ENCODE data around the gene SIVA1.
"Not testable (repeated sequence)": the region's sequence is repeated elsewhere in the genome, so short reads cannot be mapped to it uniquely, and the experiment has no call there.

SIVA1 gene

DNA sequence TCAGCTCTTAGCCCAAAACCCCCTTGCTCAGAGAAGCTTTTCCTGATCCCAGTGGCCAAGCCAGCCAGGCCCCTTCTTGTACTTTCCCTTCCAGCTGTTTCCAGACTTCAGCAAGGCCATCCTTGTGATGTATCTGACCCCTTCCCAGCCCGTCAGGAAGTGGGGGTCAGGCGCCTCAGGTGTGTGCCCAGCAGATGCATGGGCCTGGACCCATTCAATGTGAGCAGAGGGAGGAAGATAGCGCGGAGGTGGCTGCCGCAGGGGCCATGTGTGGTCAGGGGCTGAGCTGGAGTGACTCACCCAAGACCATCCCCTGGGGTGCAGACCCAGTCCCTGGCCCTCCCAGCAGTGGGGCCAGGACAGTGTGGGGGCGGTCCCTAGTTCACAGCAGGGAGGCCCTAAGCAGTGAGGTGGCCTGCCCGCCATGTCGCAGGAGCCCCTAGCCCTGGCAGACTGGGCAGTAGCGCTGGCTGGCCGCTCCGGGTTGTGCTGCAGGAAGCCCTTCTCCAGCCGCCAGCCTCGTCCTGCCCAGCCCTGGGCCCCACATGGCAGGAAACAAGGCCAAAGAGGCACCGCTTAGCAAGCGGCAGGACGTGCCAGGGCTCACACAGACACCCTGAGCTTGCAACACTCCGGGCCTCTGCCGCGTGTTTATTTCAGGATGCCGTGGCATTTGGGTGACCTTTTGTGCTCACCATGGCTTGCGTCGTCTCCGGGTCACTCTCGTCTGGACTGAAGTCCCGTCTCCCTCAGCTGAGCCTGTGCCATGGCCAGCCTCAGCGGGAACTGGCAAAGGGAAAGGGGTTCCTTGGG lies 16.9 kb upstream of the SIVA1 start:
- DNase-seq = no peak

DNA sequence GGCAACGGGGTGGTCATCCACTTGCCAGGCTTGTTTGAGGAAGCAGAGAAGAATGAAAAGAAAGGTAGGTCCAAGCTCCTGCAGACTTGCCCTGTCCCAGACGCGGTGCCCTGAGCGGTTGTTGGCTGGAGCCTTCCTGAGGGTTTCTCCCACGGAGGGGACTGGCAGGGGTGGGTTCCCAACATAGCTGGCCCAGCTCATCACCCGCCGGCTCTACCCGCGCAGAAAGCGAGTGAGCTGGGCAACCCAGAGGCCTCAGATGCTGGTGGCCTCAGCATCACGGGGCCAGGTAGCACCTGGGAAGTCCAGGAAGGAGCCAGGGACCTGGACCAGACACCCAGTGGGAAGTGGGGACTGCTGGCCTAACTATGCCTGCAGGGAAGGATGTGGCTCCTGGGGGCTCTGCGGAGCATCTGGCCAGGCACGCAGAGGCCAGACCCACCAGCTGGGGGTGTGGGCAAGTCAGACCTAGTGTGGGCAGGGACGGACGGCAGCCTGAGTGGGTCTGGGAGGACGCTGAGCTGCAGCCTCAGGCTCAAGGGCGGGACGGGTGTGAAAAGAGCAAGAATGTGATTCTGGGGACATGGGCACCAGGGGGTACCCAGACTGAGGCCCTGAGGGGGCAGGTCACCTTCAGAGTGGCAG lies 14.4 kb upstream of the SIVA1 start:
- DNase-seq = no peak

DNA sequence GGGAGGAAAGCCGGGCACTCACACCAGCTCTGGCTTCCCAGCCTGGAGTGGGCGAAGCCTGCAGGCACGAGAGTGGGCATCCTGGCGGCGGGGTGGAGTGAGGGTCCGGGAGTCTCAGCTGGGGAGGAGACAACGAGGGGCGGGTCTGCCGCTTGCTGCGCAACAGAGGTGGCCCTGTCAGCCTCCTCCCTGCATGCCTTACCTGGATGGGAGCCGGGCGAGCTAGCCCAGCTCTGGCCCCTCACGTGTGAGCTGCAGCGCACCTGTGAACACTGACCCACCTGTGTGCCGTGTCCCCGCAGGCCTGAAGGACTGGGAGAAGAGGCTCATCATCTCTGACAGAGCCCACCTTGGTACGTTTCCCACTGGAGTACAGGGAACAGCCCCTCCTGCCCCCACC lies 13.9 kb upstream of the SIVA1 start:
- DNase-seq = no peak

DNA sequence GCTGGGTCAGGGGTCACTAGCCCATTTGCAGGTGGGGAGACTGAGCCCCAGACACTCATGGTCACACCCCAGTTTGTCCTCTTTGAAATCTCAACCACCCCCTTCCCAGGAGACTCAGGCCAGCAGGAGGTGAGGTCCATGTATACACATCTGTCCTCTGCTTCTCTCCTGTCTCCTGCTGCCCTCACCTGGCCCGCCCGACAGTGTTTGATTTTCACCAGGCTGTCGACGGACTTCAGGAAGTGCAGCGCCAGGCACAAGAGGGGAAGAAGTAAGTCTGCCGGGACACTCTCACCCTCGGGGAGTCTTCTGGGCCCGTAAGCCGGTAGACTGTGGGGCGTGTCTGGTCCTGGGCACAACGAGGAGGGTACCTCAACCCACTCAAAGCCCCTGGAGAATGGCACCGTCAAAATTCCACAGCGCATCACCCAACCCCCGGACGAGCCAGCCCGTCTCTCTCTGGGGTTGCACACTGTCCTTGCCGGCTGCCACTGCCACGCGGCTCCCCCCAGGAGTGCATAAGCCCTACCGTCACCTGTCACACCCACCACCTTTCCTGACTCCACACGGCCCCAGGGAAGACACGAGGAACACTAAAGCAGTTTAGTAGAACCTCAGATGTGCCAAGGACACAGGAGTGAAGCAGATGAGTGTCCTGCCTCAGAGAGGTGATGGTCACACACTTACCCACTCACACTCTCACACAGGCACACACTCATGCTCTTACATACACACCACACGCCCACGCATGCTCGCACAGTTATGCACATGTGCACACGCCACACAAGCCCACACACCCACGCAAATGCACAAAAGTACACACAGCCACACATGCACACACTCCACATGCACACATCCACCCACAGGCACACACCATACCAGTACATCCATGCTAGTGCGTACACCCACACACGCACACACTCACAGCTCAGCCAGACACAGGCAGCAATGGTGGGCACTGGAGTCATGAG lies 13.1 kb upstream of the SIVA1 start:
- DNase-seq = peak; percentile 2

DNA sequence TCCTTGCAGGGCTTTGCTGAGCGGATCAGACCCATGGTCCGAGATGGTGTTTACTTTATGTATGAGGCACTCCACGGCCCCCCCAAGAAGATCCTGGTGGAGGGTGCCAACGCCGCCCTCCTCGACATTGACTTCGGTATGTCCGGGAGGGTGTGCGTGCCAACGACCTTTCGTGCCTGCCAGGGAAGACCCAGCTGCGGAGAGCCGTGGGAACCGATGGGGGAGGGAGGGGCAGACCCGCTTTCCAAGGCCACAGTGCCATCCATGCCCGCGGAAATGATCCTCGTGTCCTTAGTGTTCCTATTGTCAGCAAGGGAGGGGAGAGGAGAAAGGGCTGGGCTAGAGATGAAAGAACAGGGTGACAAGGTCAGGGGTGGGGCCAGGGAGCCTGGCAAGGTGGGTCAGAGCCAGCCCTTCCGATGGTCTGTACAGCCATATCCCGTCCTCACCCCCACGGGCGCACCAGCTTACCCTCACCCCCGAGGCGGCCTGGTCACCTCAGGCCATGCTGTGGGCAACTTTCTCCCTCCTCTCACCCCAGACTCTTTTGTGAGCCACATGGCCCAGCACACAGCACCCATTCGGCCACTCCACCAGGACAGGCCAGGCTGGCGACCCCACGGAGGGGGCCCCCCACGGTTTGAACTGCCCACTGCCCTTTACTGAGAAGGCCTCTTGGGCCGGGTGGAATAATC lies 11.7 kb upstream of the SIVA1 start:
- DNase-seq = no peak

DNA sequence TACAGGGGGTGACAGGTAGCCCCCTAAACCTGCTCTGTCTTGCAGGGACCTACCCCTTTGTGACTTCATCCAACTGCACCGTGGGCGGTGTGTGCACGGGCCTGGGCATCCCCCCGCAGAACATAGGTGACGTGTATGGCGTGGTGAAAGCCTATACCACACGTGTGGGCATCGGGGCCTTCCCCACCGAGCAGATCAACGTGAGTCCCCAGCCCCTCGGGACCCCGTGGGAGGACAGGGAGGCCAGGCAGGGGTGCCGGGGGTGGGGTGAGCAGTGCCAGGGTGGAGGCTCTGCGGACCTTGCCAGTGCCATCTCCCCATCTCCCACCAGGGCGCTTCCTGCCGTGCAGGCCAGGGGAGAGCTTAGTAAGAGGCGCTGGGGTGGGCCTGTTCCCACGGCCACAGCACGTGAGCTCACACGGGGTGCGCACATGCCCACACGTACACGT lies 11.1 kb upstream of the SIVA1 start:
- no peak for DNase-seq

DNA sequence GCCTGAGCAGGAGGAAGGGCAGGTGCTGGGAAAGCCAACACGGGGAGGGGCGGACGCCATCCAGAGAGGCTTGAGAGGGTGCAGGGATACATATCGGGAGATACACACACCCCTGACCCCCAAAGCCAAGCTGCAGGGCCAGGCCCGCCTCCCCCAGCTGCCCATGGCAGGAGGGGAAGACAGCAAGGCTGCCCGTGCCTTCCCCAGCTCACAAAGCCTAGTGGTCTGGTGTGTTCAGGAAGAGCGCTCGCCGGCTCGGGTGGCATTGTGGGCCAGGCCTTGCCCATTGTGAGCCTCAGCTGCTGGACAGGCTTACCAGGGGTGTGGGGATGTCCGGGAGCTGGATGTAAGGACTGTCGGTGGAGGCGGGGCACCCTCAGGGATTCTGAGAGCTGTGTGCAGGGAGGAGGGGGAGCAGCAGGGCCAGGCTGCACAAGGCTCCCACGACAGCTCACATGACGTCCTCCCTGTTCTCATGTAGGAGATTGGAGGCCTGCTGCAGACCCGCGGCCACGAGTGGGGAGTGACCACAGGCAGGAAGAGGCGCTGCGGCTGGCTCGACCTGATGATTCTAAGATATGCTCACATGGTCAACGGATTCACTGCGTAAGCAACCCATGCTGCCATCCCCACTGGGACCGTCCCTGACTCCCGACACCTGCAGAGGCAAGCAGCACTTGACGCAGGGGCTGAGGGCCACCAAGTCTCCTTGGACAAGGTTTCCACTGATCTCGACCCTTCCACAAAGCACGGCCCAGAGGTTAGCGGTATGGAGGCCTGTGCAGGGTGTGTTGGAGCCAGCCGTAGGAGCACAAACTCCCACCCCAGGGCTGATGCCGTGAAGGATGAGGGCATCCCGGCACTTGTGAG lies 10.1 kb upstream of the SIVA1 start:
- no peak for DNase-seq

DNA sequence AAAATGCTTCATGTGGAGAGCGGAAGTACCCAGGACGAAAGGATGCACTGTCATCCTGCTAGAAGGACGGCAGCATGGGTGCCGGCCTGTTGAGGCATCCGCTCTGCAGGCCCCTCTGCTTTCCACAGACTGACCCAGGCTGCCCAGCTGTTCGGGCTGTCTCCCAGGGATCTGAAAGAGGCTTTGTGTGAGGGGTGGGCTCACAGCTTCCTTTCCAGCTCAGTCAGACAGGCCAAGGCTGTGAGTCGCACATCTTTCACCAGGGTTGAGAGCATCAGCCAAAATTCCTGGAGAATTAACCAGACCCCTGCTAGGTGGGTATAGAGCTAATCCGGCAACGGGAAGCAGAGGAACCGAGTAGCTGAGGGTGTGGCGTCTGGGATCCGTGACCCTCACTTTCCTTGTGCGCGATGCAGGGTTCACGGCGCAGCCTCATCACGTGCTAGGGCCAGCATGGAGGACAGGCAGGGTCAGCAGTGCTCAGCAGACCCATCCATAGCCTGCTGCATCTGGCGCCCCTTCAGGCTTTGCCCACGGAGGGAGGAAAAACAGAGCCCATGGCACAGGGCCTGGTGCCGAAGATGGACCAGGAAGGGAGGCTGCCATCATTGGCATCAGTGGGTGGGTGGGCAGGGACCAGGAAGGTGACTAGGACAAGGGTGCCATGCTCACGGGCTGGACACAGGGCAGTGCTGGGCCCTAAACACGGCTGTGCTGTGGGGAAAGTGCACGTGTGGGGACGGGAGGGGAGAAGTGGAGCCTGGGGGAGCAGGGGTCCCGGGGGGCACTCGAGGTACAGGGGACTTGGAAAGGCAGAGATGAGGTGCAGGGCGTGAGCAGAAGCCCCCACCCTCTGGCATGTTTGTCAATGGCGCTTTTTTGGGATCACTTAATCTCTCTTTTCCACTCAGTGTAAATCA lies 9.2 kb upstream of the SIVA1 start:
- DNase-seq = no peak

DNA sequence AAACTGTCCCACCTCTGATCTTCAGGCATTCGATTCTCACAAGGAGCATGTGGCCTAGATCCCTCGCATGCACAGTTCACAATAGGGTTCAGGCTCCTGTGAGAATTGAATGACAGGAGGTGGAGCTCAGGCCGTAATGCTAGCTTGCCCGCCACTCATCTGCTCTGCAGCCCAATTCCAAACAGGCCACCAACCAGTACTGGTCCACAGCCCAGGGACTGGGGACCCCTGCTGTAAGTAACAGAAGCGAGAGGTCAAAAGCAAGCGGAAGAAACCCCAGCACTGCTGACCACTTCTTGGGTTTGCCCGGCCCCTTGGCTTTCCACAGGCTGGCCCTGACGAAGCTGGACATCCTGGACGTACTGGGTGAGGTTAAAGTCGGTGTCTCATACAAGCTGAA lies 8.5 kb upstream of the SIVA1 start:
- no peak for DNase-seq

DNA sequence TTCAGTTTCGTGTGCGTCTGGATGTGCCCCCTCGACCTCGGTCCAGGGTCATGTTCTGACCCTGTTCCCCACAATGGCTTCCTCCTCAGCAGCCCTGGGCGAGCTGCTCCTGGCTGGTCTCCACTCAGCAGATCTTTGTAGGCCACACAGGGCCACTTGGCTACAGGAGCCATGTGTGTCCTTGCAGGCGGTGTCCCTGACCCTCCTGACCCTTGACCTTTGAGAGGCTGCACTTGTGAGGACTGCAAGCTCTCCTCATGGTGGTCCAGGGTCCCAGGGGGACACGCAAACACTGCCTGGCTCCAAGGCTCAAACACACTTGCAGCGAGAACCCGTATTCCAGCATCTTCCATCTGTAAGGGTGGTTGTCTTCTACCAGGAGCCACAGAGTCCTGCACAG lies 7.5 kb upstream of the SIVA1 start:
- no peak for DNase-seq

DNA sequence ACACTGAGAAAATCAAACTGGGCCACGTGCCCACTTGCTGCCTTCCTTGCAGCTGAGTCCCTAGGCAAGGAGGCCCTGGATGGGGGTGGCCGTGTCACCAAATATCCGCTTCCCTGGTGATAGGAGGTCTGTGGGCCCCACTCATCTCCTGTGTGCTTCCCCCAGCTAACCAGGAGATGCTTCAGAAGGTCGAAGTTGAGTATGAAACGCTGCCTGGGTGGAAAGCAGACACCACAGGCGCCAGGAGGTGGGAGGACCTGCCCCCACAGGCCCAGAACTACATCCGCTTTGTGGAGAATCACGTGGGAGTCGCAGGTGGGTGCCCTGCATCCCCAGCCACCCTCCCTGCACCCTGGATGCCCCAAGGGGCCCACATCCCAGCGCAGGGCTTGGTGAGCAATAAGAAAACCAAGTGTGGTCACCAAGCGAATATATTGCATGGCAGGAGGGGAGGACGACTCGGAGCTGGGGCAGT lies 6.8 kb upstream of the SIVA1 start:
- DNase-seq = no peak

DNA sequence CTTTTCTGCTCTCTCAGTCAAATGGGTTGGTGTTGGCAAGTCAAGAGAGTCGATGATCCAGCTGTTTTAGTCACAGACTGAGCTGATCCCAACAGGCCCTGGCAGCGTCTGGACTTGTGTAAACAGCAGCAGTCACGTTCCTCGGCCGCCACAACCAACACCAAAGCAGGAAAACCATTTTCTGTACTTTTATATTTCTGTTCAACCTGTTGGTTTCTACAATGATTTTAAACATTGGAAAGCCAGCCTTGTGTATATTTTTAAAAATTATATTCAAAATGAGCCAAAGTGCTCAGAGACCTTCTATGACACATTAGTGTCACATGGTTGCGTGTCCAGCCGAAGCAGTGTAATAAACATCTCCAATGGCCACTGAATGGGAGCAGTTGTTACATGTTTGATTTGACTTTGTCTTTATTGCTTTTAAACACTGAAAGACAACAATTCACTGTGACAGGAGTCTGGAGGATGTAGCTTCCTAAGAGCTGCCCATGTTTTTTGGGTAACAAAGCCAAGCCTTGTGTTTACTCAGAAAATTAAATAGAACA lies 5.9 kb upstream of the SIVA1 start:
- peak; percentile 29 for DNase-seq

DNA sequence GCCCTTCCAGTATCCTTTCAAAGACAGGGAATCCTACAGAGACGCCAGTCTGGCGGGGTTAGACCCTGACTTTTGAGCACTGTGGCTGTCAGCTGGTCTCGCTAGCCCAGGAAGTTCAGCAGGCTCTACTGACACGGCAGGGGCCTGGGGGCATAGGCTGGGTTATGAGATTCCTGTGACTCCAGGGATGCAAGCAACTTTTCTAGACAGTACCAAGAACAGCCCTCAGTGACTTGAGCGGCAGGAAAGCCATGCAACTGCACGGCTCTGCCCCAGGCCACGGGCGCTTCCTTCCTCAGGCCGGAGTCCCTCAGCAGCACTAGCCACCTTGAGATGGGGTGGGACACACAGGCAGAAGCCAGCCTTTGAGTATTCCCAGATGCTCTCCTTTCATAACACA lies 5.1 kb upstream of the SIVA1 start:
- no peak for DNase-seq

DNA sequence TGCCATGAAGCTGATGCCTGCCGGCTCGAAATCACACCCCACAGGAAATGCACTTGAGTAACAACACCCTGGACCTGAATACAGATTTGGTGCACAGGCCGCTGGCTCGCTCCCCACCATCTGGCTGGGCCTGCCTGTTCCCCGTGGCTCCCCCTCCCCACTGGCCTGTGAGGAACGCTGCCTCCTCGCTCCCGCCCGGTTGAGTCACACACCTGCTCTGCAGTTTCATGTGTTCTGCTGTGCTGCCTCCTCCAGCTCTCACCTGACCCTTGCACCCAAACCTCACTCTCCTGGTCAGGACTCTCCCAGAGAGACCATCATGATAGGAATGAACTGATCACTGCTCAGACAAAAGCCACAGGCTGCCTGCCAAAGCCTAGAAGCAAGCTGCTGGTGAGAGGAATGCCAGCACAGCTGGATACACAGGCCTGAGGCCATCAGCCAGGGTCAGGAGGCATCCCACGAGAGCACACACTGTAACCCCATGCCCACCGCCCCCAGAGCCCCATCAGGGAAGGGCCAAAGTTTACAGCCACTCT lies 3.8 kb upstream of the SIVA1 start:
- no peak for DNase-seq

DNA sequence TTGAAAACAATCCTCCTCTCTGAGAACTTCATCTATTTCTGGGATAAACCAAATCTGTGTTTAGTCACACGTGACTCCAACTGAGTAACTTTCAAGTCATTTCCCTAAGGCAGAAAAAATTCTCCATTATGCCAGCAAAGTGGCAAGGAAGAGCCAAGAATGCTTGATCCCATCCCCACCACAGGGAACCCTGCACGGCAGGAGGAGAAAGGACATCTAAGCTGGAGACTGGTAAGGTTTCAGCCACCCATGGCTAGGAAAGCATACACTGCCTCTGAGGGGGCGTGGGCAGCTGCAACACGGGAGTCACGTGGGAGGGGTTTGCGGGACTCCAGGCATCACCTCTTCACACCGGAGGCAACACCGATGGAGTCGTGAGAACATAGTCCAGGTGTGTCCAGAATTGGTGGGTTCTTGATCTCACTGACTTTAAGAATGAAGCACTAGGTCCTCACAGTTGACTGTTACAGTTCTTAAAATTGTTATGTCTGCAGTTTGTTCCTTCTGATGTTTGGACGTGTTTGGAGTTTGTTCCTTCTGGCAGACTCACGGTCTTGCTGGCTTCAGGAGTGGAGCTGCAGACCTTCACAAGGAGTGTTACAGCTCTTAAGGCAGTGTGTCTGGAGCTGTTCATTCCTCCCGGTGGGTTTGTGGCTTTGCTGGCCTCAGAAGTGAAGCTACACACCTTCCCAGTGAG lies 2.7 kb upstream of the SIVA1 start:
- no peak for DNase-seq

DNA sequence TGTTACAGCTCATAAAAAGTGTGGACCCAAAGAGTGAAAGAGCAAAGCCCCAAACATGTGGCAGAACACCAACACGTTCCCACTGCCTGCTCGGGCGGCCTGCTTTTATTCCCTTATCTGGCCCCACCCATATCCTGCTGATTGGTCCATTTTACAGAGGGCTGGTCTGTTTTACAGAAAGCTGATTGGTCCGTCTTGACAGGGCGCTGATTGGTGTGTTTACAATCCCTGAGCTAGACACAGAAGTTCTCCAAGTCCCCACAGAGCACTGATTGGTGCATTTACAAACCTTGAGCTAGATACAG lies 2.2 kb upstream of the SIVA1 start:
- not testable (repeated sequence) for DNase-seq

DNA sequence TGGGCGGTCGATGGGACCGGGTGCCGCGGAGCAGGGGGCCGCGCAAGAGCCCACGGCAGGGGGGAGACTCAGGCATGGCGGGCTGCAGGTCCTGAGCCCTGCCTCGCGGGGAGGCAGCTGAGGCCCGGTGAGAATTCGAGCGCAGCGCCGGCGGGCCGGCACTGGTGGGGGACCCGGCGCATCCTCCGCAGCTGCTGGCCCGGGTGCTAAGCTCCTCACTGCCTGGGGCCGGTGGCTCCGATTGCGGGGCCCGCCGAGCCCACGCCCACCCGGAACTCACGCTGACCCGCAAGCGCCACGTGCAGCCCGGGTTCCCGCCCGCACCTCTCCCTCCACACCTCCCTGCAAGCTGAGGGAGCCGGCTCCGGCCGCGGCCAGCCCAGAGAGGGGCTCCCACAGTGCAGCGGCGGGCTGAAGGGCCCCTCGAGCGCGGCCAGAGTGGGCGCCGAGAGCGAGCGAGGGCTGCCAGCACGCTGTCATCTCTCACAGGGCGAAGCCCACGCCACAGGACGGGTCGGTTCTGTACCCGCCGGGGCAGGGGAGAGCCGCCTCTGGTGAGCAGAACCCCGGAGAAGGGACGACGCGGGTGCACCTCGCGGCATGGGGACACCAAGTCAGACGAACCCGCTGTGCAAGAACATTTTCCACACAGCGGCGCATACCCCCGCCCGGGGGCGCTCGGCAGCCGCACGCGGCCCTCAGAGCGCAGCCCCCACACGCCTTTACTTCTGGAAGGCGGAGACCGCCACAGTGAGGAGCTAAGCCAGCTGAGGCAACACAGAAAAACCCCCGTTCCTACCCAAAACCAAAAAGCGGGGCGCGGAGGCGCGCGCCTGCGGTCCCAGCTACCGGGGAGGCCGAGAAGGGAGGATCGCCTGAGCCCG lies 1.2 kb upstream of the SIVA1 start:
- DNase-seq = peak; percentile 51

DNA sequence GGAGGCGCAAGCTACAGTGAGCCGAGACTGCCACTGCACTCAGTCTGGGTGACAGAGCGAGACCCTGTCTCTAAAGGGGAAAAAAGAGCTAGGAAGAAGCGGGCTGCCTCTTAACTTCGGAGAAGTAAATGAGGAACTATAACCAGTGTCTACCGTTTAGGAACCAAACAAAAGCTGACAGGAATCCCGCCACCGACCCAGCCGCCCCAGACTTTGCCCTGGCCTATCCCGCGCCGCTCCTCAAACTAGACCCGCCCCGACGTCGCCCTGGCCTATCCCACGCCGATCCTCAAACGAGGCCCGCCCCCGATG lies 568 bp upstream of the SIVA1 start:
- no peak for DNase-seq

Measured in NCI-H510A treated with DMSO at 0.1 percent for 48 hours (cell line).